ENCODE measurements around the gene ATAD3A. TPM values are rescaled to one million over a fixed set of nuclear protein-coding genes. Genes with fewer than 3 reads are reported as not detected.

ATAD3A gene
- total and polyA plus RNA-seq, 2 experiments from 2014 or later: 36.5 to 80.3 TPM

DNA sequence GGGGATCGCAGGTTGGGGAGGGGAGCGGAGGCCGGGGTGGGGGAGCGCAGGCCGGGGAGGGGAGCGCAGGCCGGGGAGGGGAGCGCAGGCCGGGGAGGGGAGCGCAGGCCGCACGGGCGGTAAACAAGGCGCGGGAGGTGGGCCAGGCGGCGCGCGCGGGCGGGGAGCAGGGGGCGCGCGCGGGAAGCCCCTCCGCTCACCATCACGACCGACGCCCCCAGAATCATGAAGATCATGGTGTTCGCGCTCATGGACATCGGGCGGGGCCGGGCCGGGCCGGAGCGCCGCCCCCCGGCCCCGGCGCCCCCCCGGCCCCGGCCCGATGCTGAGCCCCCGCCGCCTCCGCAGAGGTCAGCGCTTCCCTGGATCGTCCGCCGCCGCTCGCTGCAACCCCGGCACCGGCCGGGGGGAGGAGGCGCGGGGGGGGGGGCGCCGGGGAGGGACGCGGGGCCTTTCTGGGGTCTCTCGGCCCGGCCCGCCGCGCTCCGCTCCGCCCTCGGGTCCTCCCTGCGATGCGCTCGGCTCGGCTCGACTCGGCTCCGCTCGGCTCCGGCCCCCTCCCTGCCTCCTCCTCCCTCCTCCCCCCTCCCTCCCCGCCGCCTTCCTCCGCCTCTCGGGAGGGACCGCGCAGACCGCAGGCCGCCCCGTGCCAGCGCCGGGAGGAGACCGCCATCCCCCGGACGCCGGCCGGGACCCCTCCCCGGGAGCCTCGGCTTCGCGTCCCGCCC lies 28.3 kb downstream of the ATAD3A start, which contains the start of gene TMEM240:
Gene TMEM240 (minus strand): TSS at position 535 of the 728 bp plus-strand sequence. CDS start 278 bp downstream, at position 257.
- peak within 1 kb of the TSS; percentile 73 for H3K4me3 Mint-ChIP-seq

DNA sequence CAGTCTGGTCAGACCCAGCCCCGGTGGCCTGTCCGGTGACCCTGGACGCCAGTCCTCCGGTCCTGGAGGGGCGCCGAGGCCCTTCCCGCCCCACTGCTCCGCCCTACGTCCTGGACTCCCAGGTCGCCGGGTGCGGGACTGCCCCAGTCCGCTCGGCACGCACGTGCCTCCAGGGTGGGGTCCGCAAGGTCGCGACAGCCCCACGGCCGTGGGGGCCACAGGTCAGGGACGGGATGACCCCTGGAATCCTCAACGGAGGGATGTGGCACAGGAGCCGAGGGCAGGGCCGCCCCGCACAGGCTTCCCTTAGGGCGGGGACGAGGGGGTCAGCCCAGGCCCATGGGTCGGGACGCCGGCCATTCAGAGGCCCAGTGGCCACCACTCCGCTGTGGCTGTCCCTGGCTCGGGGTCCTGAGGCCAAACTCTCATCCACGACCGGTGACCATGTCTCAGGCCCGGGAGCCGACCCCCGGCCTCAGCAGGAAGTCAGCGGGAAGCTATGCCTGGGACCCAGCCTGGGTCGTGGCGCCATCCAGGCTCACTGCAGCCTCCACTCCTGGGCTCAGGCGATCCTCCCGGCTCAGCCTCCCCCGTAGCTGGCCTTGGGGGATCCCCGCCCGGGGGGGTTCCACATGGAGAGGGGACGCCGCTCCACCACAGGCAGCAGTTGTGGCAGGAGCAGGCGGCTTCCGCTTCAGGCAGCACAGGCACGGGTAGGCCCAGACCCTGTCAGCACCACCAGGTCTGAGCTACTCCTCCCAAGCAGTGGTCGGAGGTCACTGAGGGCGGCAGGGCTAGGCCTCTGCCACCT lies 29.1 kb downstream of the ATAD3A start:
- peaks cover 15% of the 10 kb centered on the region for H3K27me3 Mint-ChIP-seq (ENCODE audit: insufficient read depth, low read depth, poor library complexity)
- H3K4me1 ChIP-seq (ENCODE audit: insufficient read depth): no peaks in the 10 kb centered on the region; the same call in 1 of the 2 replicates

More for the DNA sequence above, 28.3 kb downstream of the ATAD3A start, which contains the start of gene TMEM240:
- peaks cover 8% of the 10 kb centered on the region for H3K4me1 Mint-ChIP-seq
- H3K27ac ChIP-seq (ENCODE audit: low read depth): no peak within 1 kb of the TSS
- H3K79me2 ChIP-seq (replicated peaks; ENCODE audit: insufficient read depth): no peaks in the 10 kb centered on the region
- H4K20me1 ChIP-seq (replicated peaks; ENCODE audit: insufficient read depth): peaks cover 4% of the 10 kb centered on the region; the same call in 1 of the 2 replicates
- peak within 1 kb of the TSS; percentile 86 for H3K4me3 ChIP-seq
- H3K9me2 ChIP-seq (ENCODE audit: insufficient read depth): no peaks in the 10 kb centered on the region
- H3K27me3 Mint-ChIP-seq (ENCODE audit: insufficient read depth, low read depth, poor library complexity): peaks cover 15% of the 10 kb centered on the region
- peak; percentile 75 for ATAC-seq
- H3K4me1 ChIP-seq (ENCODE audit: insufficient read depth): no peaks in the 10 kb centered on the region; the same call in 1 of the 2 replicates
- no peak within 1 kb of the TSS for H3K27ac Mint-ChIP-seq
- peaks cover 24% of the 10 kb centered on the region for H3F3A ChIP-seq (replicated peaks; ENCODE audit: low read depth)
- peak; percentile 91 for DNase-seq (ENCODE audit: low spot score)
- peaks cover 23% of the 10 kb centered on the region for H3K36me3 Mint-ChIP-seq (ENCODE audit: low read depth)
- H2AFZ ChIP-seq: peak within 1 kb of the TSS; percentile 59; the same call in 1 of the 2 replicates
- H3K9me3 Mint-ChIP-seq: no peaks in the 10 kb centered on the region
- TF ChIP-seq ZNF331 (CRISPR knock-in tag; IDR thresholded peaks at IDR 0.05; ENCODE audit: low read depth): no peak
- TF ChIP-seq POLR2AphosphoS5 (IDR thresholded peaks at IDR 0.05; ENCODE audit: low read depth): 0 out of 2 replicates have a peak, but pooled peaks have one; percentile 53
- H3K4me2 ChIP-seq: peak within 1 kb of the TSS; percentile 88
- H3K36me3 ChIP-seq (ENCODE audit: insufficient read depth): no peaks in the 10 kb centered on the region
- H3K27me3 ChIP-seq (ENCODE audit: insufficient read depth): no peaks in the 10 kb centered on the region

More for the DNA sequence above, 29.1 kb downstream of the ATAD3A start:
- Histone ChIP-seq H2AFZ (peak overlapping the region; percentile 59; the same call in 1 of the 2 replicates), H3K27ac (ENCODE audit: low read depth) (no peak overlapping the region), H3K9me2 (ENCODE audit: insufficient read depth) (no peaks in the 10 kb centered on the region), H3K36me3 (ENCODE audit: insufficient read depth) (no peaks in the 10 kb centered on the region), H3K79me2 (replicated peaks; ENCODE audit: insufficient read depth) (no peaks in the 10 kb centered on the region), H4K20me1 (replicated peaks; ENCODE audit: insufficient read depth) (peaks cover 4% of the 10 kb centered on the region; the same call in 1 of the 2 replicates), H3K4me3 (peak overlapping the region; percentile 86), H3F3A (replicated peaks; ENCODE audit: low read depth) (peaks cover 24% of the 10 kb centered on the region), H3K27me3 (ENCODE audit: insufficient read depth) (no peaks in the 10 kb centered on the region), H3K4me2 (peak overlapping the region; percentile 81)
- Mint-ChIP-seq H3K4me3 (peak overlapping the region; percentile 54), H3K36me3 (ENCODE audit: low read depth) (peaks cover 27% of the 10 kb centered on the region), H3K4me1 (peaks cover 8% of the 10 kb centered on the region), H3K9me3 (no peaks in the 10 kb centered on the region), H3K27ac (no peak overlapping the region)
- peak; percentile 36 for DNase-seq (ENCODE audit: low spot score)
- TF ChIP-seq EZH2 (IDR thresholded peaks at IDR 0.05; ENCODE audit: low read depth, unreplicated experiment): no peak
- TF ChIP-seq POLR2AphosphoS5 (IDR thresholded peaks at IDR 0.05; ENCODE audit: low read depth): peak; percentile 40
- TF ChIP-seq, protein P1, sequence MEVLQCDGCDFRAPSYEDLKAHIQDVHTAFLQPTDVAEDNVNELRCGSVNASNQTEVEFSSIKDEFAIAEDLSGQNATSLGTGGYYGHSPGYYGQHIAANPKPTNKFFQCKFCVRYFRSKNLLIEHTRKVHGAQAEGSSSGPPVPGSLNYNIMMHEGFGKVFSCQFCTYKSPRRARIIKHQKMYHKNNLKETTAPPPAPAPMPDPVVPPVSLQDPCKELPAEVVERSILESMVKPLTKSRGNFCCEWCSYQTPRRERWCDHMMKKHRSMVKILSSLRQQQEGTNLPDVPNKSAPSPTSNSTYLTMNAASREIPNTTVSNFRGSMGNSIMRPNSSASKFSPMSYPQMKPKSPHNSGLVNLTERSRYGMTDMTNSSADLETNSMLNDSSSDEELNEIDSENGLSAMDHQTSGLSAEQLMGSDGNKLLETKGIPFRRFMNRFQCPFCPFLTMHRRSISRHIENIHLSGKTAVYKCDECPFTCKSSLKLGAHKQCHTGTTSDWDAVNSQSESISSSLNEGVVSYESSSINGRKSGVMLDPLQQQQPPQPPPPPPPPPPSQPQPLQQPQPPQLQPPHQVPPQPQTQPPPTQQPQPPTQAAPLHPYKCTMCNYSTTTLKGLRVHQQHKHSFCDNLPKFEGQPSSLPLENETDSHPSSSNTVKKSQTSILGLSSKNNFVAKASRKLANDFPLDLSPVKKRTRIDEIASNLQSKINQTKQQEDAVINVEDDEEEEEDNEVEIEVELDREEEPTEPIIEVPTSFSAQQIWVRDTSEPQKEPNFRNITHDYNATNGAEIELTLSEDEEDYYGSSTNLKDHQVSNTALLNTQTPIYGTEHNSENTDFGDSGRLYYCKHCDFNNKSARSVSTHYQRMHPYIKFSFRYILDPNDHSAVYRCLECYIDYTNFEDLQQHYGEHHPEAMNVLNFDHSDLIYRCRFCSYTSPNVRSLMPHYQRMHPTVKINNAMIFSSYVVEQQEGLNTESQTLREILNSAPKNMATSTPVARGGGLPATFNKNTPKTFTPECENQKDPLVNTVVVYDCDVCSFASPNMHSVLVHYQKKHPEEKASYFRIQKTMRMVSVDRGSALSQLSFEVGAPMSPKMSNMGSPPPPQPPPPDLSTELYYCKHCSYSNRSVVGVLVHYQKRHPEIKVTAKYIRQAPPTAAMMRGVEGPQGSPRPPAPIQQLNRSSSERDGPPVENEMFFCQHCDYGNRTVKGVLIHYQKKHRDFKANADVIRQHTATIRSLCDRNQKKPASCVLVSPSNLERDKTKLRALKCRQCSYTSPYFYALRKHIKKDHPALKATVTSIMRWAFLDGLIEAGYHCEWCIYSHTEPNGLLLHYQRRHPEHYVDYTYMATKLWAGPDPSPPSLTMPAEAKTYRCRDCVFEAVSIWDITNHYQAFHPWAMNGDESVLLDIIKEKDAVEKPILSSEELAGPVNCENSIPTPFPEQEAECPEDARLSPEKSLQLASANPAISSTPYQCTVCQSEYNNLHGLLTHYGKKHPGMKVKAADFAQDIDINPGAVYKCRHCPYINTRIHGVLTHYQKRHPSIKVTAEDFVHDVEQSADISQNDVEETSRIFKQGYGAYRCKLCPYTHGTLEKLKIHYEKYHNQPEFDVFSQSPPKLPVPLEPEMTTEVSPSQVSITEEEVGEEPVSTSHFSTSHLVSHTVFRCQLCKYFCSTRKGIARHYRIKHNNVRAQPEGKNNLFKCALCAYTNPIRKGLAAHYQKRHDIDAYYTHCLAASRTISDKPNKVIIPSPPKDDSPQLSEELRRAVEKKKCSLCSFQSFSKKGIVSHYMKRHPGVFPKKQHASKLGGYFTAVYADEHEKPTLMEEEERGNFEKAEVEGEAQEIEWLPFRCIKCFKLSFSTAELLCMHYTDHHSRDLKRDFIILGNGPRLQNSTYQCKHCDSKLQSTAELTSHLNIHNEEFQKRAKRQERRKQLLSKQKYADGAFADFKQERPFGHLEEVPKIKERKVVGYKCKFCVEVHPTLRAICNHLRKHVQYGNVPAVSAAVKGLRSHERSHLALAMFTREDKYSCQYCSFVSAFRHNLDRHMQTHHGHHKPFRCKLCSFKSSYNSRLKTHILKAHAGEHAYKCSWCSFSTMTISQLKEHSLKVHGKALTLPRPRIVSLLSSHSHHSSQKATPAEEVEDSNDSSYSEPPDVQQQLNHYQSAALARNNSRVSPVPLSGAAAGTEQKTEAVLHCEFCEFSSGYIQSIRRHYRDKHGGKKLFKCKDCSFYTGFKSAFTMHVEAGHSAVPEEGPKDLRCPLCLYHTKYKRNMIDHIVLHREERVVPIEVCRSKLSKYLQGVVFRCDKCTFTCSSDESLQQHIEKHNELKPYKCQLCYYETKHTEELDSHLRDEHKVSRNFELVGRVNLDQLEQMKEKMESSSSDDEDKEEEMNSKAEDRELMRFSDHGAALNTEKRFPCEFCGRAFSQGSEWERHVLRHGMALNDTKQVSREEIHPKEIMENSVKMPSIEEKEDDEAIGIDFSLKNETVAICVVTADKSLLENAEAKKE (CRISPR knock-in tag; IDR thresholded peaks at IDR 0.05): no peak
- TF ChIP-seq ZNF114 (CRISPR knock-in tag; IDR thresholded peaks at IDR 0.05): no peak
- no peak for TF ChIP-seq CREB1 (CRISPR knock-in tag; IDR thresholded peaks at IDR 0.05; ENCODE audit: low read depth)
- TF ChIP-seq, protein P2, sequence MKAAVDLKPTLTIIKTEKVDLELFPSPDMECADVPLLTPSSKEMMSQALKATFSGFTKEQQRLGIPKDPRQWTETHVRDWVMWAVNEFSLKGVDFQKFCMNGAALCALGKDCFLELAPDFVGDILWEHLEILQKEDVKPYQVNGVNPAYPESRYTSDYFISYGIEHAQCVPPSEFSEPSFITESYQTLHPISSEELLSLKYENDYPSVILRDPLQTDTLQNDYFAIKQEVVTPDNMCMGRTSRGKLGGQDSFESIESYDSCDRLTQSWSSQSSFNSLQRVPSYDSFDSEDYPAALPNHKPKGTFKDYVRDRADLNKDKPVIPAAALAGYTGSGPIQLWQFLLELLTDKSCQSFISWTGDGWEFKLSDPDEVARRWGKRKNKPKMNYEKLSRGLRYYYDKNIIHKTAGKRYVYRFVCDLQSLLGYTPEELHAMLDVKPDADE (IDR thresholded peaks at IDR 0.05): no peak
- no peak for TF ChIP-seq STAT1 (IDR thresholded peaks at IDR 0.05; ENCODE audit: unreplicated experiment)
- ATAC-seq: peak; percentile 31

Measured in GM23338 (cell line).